Stimulated activated CD4-positive, alpha-beta T cell treated with anti-CD3 and anti-CD28 coated beads, Interleukin-1b, Interleukin-23, amount 100 ng/mL, for 1 hour (primary cell): Measurements from ENCODE around the gene KLK14.

Source experiments
- DNase-seq, 2 donors: peaks; one replicate each; pipeline ENCODE4 v3.0.0-alpha.2; 2020; ENCODE audit warnings: low read depth in 2 of 2

Gene KLK14

DNA sequence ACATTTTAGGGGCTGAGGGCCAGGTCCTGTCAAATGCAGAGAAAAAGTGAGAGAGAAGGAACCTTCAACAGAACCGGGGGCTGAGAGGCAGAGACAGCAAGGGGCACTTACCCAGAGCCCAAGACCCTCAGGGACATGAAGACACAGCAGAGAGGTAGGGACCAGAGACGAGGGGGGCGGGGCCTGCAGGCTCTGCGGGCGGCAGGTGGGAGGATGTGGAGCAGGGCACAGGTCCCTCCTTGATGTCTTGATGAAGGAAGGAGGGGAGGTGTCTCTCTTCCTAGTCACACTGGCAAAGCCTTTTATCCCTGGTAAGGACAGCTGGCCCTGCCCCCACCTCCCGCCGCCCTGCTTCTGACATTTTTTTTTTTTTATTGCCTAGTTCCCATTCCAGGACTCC is at the start of gene KLK14:
KLK14 (minus strand) TSS at position 277 of the 400 bp plus-strand sequence; CDS start at position 4, 273 bp downstream.
- no peak for DNase-seq

GRCh38 chr19:51131780-51132680 is 49.3 kb upstream of the KLK14 start:
- DNase-seq: no peak

DNA sequence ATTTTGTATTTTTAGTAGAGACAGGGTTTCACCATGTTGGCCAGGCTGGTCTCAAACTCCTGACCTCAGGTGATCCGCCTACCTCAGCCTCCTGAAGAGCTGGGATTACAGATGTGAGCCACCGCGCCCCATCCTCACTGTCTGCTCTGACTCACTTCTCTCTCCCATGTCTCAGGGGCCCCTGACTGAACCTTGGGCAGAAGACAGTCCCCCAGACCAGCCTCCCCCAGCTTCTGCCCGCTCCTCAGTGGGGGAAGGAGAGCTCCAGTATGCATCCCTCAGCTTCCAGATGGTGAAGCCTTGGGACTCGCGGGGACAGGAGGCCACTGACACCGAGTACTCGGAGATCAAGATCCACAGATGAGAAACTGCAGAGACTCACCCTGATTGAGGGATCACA is 47.0 kb upstream of the KLK14 start:
- no peak for DNase-seq

- DNase-seq: no peak
Observed at GRCh38 chr19:51128227-51128626, 45.5 kb upstream of the KLK14 start.

DNA sequence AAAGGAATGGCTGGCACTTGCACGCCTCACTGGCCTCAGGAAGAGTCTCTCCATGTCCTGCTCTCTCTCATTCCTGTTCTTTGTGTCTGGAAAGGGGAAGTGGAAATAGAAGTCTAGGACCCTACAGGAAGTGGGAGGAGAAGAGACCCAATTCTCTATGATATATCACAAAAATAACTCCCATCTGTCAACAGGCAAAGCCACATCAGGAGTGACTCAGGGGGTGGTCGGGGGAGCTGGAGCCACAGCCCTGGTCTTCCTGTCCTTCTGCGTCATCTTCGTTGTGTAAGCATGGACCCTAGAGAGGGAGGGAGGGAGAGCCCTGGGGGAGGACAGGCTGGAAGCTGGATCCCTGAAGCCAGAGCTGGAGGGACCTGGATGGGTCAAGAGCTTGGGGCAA is 45.1 kb upstream of the KLK14 start:
- DNase-seq: no peak

GRCh38 chr19:51127032-51127431 is 44.3 kb upstream of the KLK14 start:
- DNase-seq: no peak

GRCh38 chr19:51125421-51126075 is 42.9 kb upstream of the KLK14 start:
- no peak for DNase-seq

GRCh38 chr19:51124729-51125128 is 42.0 kb upstream of the KLK14 start, which contains the start of gene SIGLEC9:
SIGLEC9 (plus strand) TSS chr19:51124906; CDS start chr19:51124975, 69 bp downstream.
- DNase-seq: no peak

DNA sequence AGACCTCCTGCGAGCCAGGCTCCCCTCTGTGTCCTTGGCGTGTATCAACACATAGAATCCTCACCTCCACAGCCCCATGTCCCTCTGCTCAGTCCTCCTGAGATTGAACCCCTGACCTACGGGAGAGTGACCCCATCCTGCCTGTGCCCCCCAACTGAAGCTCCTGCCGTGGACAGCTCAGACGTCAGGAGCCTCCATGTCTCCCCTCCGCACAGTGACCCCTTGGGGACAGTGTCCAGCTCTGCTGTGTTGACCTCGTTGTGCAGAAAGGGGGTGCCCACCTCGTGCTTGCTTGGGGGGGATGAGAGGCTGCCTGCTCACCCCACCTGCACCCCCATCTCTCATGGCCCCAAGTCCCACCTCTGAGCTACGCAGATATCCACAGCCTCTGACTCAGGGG is 41.5 kb upstream of the KLK14 start:
- DNase-seq: no peak

DNA sequence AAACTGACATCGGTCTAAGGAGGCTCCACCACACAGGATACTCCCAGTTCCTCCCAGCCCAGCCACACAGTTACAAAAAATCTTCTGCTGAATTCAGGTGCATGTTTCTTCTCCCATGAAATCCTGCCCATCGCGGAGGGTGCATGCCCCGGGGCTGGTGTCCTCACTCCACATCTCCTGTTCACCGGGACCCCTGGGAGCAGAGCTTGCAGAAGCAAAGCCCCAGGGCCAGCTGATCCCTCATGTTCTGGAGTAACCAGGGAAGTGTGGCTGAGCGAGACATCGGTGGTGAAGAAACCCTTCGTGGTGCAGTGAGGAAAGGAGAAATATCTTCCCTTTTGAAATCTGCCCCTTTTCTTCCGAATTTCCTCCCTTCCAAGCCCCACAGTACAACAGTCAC is 41.1 kb upstream of the KLK14 start:
- no peak for DNase-seq

DNA sequence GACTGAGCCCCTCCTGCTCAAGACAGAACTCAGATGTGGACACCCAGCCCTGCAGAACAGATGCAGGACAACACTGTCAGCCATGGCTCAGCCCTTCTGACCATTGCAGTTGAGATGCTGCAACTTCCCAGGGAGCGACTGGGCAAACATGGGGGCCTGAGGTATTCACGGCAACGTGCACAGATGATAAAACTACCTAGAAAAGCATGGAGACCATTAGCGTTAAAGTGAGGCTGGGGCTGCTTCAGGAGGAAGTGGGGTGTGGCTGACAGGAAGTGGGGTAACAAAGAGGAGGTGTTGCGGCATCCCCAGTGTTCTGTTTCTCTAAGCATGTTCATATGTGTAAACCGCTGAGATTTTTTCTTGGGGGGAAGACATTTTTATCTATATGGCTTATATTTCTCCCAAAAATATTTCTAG is 40.7 kb upstream of the KLK14 start:
- no peak for DNase-seq

DNA sequence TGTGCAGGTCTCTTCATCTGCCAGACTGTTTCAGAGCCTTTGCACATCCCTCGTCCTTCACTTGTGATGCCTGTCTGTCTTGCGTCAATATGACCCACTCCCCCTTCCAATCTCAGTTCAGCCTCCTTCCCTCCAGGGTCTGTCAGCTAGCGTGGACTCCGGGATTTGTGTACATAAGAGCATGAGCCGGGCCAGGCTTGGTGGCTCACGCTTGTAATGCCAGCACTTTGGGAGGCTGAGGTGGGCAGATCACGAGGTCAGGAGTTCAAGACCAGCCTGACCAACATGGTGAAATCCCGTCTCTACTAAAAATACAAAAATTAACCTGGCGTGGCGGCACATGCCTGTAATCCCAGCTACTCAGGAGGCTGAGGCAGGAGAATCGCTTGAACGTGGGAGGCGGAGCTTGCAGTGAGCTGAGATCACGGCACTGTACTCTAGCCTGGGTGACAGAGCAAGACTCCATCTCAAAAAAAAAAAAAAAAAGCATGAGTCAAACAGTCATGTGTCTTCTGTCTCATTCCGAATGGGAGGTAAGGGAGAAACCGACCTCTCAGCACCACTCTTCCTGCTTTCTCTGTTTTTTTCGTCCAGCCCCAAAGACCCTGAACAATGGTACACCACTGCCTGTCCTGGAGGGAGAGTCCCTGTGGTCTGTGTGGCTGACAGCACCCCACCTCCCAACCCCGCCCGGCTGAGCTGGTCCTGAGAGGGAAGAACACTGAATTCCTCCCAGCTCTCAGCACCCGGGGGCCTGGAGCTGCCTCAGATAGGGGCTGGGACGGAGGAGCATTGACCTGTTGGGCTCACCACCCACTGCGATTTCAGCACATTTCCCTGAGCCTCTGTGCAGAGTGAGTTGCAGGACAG is 39.7 kb upstream of the KLK14 start:
- no peak for DNase-seq

- no peak for DNase-seq
Observed at GRCh38 chr19:51121257-51121656, 38.6 kb upstream of the KLK14 start.

DNA sequence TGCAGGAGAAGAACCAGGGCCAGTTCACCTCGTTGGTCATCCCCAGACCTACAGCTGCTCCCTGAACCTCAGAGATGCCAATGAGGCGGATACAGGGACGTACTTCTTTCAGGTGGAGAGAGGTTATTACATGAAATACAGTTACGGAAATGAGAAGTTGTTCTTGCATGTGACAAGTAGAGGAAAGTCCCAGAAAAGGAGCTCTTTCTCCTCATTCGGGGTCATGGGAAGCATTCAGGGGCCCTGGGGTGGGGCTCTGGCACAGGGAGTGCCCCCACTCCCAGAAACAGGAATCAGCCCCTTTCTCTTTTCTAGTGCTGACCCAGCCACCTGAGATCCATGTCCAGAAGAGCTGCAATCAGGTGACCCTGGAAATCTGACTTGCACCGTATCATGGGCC is 37.5 kb upstream of the KLK14 start:
- DNase-seq: no peak

- DNase-seq: no peak
Observed at GRCh38 chr19:51119611-51120010, 36.9 kb upstream of the KLK14 start.

DNA sequence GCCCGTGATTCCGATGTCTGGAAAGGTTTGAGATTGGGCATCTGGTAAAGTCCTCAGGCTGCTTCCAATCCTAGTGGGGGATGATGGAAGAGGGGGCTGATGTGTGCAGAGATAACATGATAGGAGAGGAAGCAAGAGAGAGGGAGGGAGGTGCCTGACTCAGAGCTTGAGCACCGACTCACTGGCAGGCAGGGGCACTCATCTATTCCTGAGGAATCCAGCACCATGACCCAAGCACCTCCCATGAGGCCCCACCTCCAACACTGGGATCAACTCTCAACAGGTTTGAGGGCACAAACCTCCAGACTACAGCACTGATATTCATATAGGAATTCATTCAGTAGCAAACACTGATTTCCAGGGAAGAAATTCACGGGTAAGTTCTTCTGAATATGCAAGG is 36.4 kb upstream of the KLK14 start:
- DNase-seq: no peak

GRCh38 chr19:51116736-51117286 is 34.1 kb upstream of the KLK14 start:
- DNase-seq: no peak

- no peak for DNase-seq
Observed at GRCh38 chr19:51114087-51114729, 31.5 kb upstream of the KLK14 start.

- DNase-seq: no peak
Observed at GRCh38 chr19:51111606-51112005, 28.9 kb upstream of the KLK14 start.

- DNase-seq: no peak
Observed at GRCh38 chr19:51110666-51110971, 27.9 kb upstream of the KLK14 start.

DNA sequence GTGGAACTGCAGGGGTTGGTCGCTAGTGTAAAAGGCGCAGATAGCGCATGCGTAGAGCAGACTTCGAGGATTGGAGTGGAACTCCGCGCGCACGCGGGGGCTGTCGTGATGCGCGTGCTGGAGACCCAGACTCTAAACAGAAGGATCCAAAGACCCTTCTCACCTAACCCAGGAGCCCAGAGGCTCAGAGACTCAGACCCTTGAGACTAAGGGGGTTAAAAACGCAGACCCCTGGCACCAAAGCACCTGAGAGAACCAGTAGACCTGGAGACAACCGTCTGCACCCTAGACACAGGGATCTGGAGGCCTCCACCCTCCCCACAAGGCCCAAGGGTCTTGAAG is 26.1 kb upstream of the KLK14 start:
- DNase-seq: no peak
